Upper lobe of right lung (tissue), 1 donor: ENCODE data around the gene HHATL. TPM values are rescaled to one million over a fixed set of nuclear protein-coding genes. Genes with fewer than 3 reads are reported as not detected.
"Not testable (repeated sequence)": the region's sequence is repeated elsewhere in the genome, so short reads cannot be mapped to it uniquely, and the experiment has no call there.

Experiments
- ATAC-seq: fragments of 200-7000 bp; cut with Tn5 transposase; one replicate; pipeline ENCODE4 v1.9.1; 2020; ENCODE audit warnings: mild to moderate bottlenecking, moderate library complexity
- DNase-seq: peaks from one replicate; pipeline ENCODE4 v3.0.0-alpha.2; 2020
- H3K27ac ChIP-seq: fragments of 200-600 bp; one replicate; pipeline ENCODE4 v1.8.0; 2022
- H3K27me3 ChIP-seq: fragments of 200-600 bp; one replicate; pipeline ENCODE4 v1.8.0; 2022; ENCODE audit warnings: mild to moderate bottlenecking
- H3K36me3 ChIP-seq: fragments of 200-600 bp; one replicate; pipeline ENCODE4 v1.8.0; 2022
- H3K4me1 ChIP-seq: fragments of 200-600 bp; one replicate; pipeline ENCODE4 v1.8.0; 2022
- H3K4me3 ChIP-seq: fragments of 200-600 bp; one replicate; pipeline ENCODE4 v1.8.0; 2022; ENCODE audit warnings: mild to moderate bottlenecking
- H3K9me3 ChIP-seq: fragments of 200-600 bp; one replicate; pipeline ENCODE4 v1.8.0; 2022
- intact Hi-C: fragments of 100-400 bp; cut with DNase I; formaldehyde crosslinking; loops from one replicate; pipeline ENCODE4 v1.11.0; 2022
- total RNA-seq: library from RNA; stranded (reverse); fragmentation: NEBNext Ultra II Directional; extraction: Animal tissue kit (Norgen Biotek cat#: 25700); gene quantifications from one replicate; pipeline ENCODE4 v1.2.1, GENCODE V29; 2021
- TF ChIP-seq, protein P1 (sequence below): fragments of 200-600 bp; IDR thresholded peaks from one replicate; pipeline ENCODE4 v1.8.0; 2022; ENCODE audit warnings: antibody characterized with exemption
- donor health status: DM: no; HTN: yes; CAD: no; lungs with severe emphysema.

Gene HHATL
- total RNA-seq, 1 donor from 2014 or later: not detected

DNA sequence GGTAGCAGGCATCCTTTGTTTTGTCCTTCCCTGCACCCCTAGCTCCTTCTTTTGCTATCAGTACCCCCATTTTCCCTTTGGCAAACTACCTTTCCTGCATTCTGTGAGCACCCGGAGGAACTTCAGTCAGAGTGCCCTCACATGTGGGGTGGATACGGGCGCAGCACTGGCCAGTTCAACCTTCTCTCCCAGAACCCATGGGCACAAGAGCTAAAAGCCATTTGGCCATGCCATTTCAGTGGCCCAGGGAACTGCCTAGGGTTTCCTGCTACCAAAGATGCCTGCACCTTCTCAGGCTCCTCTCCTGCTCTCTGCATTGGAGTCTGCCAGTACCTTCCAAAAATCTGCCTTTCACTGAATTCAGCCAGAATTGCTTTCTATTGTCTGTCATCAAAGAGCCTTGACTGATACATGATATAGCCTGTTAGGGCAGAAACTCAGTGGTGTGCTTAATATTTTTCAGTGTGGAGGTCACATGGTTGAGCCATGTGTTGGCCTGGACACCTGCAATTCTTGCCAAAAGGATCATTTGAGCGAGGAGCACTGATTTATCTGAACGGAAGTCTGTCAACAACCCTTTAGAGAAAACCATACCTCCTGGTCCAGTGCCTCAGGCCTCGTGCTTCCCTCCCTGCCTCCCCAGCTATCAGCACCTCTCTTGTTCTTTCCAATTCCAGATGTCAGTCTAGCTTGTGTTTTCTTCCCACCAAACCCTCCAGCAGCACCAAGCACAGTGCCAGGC is 27.0 kb upstream of the HHATL start:
- H3K4me3 ChIP-seq: no peak overlapping the region
- ATAC-seq: no peak
- H3K27me3 ChIP-seq: no peaks in the 10 kb centered on the region
- intact Hi-C loops: no loop called here
- H3K9me3 ChIP-seq: no peaks in the 10 kb centered on the region
- no peaks in the 10 kb centered on the region for H3K4me1 ChIP-seq
- H3K36me3 ChIP-seq: no peaks in the 10 kb centered on the region
- H3K27ac ChIP-seq: no peak overlapping the region
- TF ChIP-seq, protein P1, sequence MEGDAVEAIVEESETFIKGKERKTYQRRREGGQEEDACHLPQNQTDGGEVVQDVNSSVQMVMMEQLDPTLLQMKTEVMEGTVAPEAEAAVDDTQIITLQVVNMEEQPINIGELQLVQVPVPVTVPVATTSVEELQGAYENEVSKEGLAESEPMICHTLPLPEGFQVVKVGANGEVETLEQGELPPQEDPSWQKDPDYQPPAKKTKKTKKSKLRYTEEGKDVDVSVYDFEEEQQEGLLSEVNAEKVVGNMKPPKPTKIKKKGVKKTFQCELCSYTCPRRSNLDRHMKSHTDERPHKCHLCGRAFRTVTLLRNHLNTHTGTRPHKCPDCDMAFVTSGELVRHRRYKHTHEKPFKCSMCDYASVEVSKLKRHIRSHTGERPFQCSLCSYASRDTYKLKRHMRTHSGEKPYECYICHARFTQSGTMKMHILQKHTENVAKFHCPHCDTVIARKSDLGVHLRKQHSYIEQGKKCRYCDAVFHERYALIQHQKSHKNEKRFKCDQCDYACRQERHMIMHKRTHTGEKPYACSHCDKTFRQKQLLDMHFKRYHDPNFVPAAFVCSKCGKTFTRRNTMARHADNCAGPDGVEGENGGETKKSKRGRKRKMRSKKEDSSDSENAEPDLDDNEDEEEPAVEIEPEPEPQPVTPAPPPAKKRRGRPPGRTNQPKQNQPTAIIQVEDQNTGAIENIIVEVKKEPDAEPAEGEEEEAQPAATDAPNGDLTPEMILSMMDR: no peak
- DNase-seq: peak; percentile 30

DNA sequence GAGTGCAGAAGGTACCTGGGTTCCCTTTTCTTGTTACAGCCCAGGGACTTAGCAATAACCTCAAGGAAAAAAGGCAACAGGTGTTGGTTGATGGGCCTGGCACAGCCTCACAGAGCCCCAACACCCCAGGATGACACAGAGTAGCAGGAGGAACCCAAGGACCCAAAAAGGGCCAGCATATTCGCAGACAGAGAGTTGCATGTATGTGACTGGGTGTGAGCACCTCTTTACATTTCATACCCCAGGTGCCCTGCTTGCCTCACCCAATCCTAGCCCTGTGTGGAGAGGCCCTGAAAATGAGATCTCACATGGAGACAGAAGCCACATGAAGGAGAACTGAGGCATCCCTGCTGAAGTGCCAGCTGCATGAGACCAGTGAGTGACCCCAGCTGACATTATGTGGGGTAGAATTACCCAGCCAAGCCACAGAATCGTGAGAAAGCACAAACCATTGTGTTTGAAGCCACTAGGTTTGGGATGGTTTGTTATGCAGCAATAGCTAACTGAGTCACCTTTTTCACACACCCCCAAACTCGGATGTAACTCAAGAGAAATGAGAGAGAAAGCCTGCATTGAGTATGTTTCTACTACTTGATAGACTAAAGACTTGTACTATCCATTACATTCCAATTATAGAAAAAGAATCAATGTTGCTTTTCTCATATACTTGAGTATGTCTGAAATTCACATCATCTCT is 26.2 kb upstream of the HHATL start:
- intact Hi-C loops: no loop called here
- no peak for DNase-seq
- ATAC-seq: no peak
- Histone ChIP-seq H3K27me3 (no peaks in the 10 kb centered on the region), H3K4me1 (no peaks in the 10 kb centered on the region), H3K27ac (no peak overlapping the region), H3K4me3 (no peak overlapping the region), H3K36me3 (no peaks in the 10 kb centered on the region), H3K9me3 (no peaks in the 10 kb centered on the region)
- TF ChIP-seq, protein P1: no peak

DNA sequence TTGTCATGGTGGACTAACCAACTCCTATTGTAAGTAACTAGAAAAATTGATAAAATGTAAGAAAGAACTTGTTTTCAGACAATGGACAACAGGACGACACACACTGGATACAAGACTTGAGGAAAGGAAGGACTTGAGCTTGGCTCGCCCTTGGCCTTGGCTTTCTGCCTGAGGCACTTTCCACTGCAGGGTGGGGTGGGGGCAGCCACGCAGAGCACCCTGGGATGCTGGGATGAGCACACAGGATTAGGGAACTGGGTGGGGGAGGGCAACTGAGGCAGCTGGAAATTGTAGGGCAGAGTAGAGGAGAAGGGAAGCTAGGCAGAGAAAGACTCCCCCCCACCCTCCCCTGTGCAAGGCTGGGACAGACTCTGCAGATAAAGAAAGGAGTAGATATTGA is 25.5 kb upstream of the HHATL start:
- intact Hi-C loops: no loop called here
- DNase-seq (peak; percentile 57), ATAC-seq (no peak)
- Histone ChIP-seq H3K9me3 (no peaks in the 10 kb centered on the region), H3K4me3 (no peak overlapping the region), H3K4me1 (no peaks in the 10 kb centered on the region), H3K27me3 (no peaks in the 10 kb centered on the region), H3K36me3 (no peaks in the 10 kb centered on the region), H3K27ac (no peak overlapping the region)
- TF ChIP-seq, protein P1: no peak

DNA sequence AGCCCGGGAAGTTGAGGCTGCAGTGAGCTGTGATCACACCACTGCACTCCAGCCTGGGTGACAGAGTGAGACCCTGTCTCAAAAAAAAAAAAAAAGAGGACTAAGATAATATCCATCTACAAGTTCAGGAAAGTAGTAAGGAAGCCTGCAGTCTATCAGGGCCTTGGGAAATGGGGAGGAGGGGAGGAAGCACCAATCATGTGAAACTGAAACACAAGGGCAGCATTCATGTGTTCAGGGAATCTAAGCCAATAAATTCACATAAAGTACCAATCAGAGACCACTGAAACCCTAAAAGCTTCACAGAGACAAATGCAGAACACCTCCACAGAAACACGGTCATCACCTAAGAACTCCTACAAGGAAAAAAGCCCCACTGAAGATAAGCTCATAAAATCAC is 22.9 kb upstream of the HHATL start:
- no peak overlapping the region for H3K27ac ChIP-seq
- intact Hi-C loops: no loop called here
- no peaks in the 10 kb centered on the region for H3K36me3 ChIP-seq
- TF ChIP-seq, protein P1: no peak
- no peak overlapping the region for H3K4me3 ChIP-seq
- no peaks in the 10 kb centered on the region for H3K27me3 ChIP-seq
- ATAC-seq (no peak), DNase-seq (no peak)
- H3K9me3 ChIP-seq: no peaks in the 10 kb centered on the region
- H3K4me1 ChIP-seq: no peaks in the 10 kb centered on the region

DNA sequence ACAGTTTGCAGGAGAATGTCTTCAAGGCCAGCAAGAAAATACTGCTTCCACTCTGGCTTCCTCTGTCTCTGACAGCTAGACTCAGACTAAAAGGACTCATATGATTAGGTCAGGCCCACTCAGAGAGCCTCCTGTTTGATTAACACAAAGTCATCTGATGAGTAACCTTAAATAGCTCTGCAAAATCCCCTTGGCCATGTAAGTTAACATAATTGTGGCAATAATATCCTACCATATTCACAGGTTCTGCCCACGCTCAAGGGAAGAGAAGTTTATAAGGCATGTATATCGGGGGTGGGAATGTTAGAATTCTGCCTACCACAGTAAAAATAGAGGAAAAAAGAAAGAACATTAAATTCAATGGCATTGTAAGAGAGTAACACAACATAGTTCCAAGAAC is 20.6 kb upstream of the HHATL start:
- intact Hi-C loops: no loop called here
- DNase-seq: no peak
- Histone ChIP-seq H3K4me1 (no peaks in the 10 kb centered on the region), H3K36me3 (no peaks in the 10 kb centered on the region), H3K4me3 (no peak overlapping the region), H3K27ac (no peak overlapping the region), H3K9me3 (no peaks in the 10 kb centered on the region), H3K27me3 (no peaks in the 10 kb centered on the region)
- no peak for ATAC-seq
- TF ChIP-seq, protein P1: no peak

DNA sequence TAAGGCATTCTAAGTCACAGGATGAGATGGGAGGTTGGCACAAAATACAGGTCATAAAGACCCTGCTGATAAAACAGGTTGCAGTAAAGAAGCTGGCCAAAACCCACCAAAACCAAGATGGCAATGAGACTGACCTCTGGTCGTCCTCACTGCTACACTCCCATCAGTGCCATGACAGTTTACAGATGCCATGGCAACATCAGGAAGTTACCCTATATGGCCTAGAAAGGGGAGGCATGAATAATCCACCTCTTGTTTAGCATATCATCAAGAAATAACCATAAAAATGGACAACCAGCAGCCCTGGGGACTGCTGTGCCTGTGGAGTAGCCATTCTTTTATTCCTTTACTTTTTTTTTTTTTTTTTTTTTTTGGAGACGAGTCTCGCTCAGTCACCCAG is 19.8 kb upstream of the HHATL start:
- H3K27me3 ChIP-seq, H3K27ac ChIP-seq, H3K9me3 ChIP-seq, H3K36me3 ChIP-seq, DNase-seq, ATAC-seq, H3K4me3 ChIP-seq, intact Hi-C loops, H3K4me1 ChIP-seq: not testable (repeated sequence)
